ENCODE results near the gene SRGAP3. TPM values are rescaled to one million over a fixed set of nuclear protein-coding genes. Genes with fewer than 3 reads are reported as not detected.

The SRGAP3 gene
- polyA plus RNA-seq, 2 donors, result 1.3 to 3.3 TPM

DNA sequence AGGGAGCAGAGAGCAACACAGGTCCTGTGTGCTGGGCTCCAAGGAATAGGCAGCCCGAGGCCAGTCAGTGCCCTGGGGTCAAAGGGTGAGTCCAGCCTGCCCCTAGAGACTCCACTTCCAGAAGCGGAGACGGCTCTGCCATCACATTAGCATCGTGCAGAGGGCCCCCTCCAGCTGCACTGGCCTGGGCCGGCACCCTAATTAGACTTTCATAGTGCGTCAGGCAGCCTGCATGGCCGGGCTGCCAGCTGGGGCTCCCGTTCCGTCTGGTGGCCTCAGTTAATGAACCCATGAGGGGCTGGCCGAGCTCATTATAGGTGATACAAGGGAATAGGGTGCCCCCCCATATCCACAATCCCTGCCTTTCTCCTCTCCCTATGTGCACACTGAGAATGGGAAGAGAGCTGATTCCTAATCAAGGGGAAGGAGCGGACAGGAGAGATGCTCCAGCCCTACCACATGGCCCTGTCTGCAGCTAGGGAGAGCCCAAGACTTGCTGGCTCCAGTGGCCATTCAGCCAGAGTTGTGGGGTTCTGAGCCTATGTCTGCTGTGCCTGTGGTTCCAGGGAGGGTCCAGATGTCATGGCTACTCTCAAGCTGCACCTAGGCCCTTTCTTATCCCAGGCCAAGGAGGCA is 128.0 kb downstream of the SRGAP3 start:
- Histone ChIP-seq H3K4me3 (ENCODE audit: low read depth in 1 of 2, low read length in 2 of 2) (no peak overlapping the region), H3K27ac (ENCODE audit: low read depth in 2 of 2, low read length in 1 of 2) (no peak overlapping the region), H3K27me3 (ENCODE audit: control insufficient read depth in 1 of 2, insufficient read depth in 2 of 2, low read length in 2 of 2) (no peaks in the 10 kb centered on the region), H3K36me3 (ENCODE audit: control insufficient read depth in 2 of 2, insufficient read depth in 2 of 2, low read length in 1 of 2) (peaks cover 0 to 4% of the 10 kb centered on the region in 2 donors), H3K4me1 (ENCODE audit: control insufficient read depth in 2 of 2, insufficient read depth in 2 of 2, low read length in 1 of 2) (no peaks in the 10 kb centered on the region), H3K9me3 (ENCODE audit: control insufficient read depth in 2 of 2, insufficient read depth in 1 of 2, low read depth in 1 of 2, low read length in 1 of 2) (peaks cover 0 to 3% of the 10 kb centered on the region in 2 donors)
- WGBS, 2 donors, result 78 to 81% methylated on average over 11 of the region's 11 CpGs

DNA sequence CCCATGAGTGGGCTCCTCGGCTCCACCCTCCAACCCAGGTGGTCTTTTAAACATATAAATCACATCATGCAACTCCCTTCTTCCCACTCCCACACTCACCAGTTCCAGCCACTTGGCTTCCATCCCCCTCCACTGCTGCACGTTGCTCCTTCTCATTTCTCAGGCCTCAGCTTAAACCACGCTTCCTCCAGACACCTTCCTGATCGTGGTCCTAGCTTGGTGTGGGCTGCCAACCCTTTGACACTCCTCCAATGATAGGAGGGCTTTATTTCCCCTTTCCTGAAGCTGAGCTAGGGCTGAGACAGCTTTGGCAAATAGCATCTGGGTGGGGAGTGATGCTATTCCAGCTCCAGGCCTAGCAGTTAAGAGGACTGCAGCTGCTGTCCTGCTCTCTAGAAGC is 130.1 kb downstream of the SRGAP3 start:
- Histone ChIP-seq H3K4me3 (ENCODE audit: low read depth in 1 of 2, low read length in 2 of 2) (no peak overlapping the region), H3K4me1 (ENCODE audit: control insufficient read depth in 2 of 2, insufficient read depth in 2 of 2, low read length in 1 of 2) (no peaks in the 10 kb centered on the region), H3K36me3 (ENCODE audit: control insufficient read depth in 2 of 2, insufficient read depth in 2 of 2, low read length in 1 of 2) (peaks cover 0 to 4% of the 10 kb centered on the region in 2 donors), H3K9me3 (ENCODE audit: control insufficient read depth in 2 of 2, insufficient read depth in 1 of 2, low read depth in 1 of 2, low read length in 1 of 2) (peaks cover 0 to 3% of the 10 kb centered on the region in 2 donors), H3K27me3 (ENCODE audit: control insufficient read depth in 1 of 2, insufficient read depth in 2 of 2, low read length in 2 of 2) (no peaks in the 10 kb centered on the region), H3K27ac (ENCODE audit: low read depth in 2 of 2, low read length in 1 of 2) (no peak overlapping the region)
- WGBS, 2 donors, result 77 to 78% methylated on average over 4 of the region's 4 CpGs

DNA sequence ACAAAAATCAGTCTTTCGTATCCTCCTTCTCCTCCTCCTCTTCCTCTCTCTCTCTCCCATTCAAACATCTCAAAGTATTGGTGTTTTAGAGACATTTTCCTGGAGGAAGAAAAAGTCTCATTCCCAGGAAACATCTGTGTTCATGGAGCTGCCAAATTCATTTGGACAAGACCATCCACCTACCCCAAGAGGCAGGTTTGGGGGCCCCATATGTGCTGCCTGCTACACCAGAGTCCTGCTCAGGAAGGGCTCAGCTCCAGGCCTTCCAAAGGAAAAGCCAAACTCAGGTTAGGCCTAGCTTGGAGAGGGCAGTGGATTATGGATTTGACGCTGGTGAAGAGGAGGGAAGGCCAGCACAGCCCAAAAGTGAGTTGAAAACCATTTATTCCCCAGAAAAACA is 131.2 kb downstream of the SRGAP3 start:
- 91% methylated on average over 2 of the region's 2 CpGs for WGBS, 2 donors
- Histone ChIP-seq H3K4me1 (ENCODE audit: control insufficient read depth in 2 of 2, insufficient read depth in 2 of 2, low read length in 1 of 2) (no peaks in the 10 kb centered on the region), H3K27me3 (ENCODE audit: control insufficient read depth in 1 of 2, insufficient read depth in 2 of 2, low read length in 2 of 2) (no peaks in the 10 kb centered on the region), H3K4me3 (ENCODE audit: low read depth in 1 of 2, low read length in 2 of 2) (no peak overlapping the region), H3K27ac (ENCODE audit: low read depth in 2 of 2, low read length in 1 of 2) (no peak overlapping the region), H3K9me3 (ENCODE audit: control insufficient read depth in 2 of 2, insufficient read depth in 1 of 2, low read depth in 1 of 2, low read length in 1 of 2) (peaks cover 0 to 3% of the 10 kb centered on the region in 2 donors), H3K36me3 (ENCODE audit: control insufficient read depth in 2 of 2, insufficient read depth in 2 of 2, low read length in 1 of 2) (peaks cover 0 to 4% of the 10 kb centered on the region in 2 donors)

DNA sequence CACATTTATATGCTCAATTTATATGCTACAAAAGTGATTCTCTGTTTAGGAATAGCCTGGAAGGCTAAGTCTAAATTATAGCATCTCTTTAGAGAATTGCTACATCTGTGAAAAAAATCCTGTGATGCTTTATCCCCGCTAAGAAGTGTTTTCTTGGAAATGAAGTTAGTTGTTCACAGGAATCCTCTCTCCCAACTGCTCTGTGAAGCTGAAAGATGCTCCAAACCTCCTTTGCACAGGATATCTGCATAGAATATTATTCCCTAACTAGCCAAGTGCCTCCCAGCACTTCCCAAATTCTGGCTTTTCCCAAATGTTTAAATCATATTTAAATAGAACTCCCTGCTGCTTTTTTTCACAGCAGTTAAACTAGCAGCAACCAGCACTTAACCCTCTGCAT is 132.2 kb downstream of the SRGAP3 start:
- peaks cover 0 to 4% of the 10 kb centered on the region in 2 donors for H3K36me3 ChIP-seq (ENCODE audit: control insufficient read depth in 2 of 2, insufficient read depth in 2 of 2, low read length in 1 of 2)
- H3K27me3 ChIP-seq (ENCODE audit: control insufficient read depth in 1 of 2, insufficient read depth in 2 of 2, low read length in 2 of 2), result no peaks in the 10 kb centered on the region
- H3K4me3 ChIP-seq (ENCODE audit: low read depth in 1 of 2, low read length in 2 of 2), result no peak overlapping the region
- WGBS, 2 donors, result 88 to 89% methylated on average over 1 of the region's 1 CpG
- H3K9me3 ChIP-seq (ENCODE audit: control insufficient read depth in 2 of 2, insufficient read depth in 1 of 2, low read depth in 1 of 2, low read length in 1 of 2), result peaks cover 0 to 3% of the 10 kb centered on the region in 2 donors
- H3K27ac ChIP-seq (ENCODE audit: low read depth in 2 of 2, low read length in 1 of 2), result no peak overlapping the region
- no peaks in the 10 kb centered on the region for H3K4me1 ChIP-seq (ENCODE audit: control insufficient read depth in 2 of 2, insufficient read depth in 2 of 2, low read length in 1 of 2)

DNA sequence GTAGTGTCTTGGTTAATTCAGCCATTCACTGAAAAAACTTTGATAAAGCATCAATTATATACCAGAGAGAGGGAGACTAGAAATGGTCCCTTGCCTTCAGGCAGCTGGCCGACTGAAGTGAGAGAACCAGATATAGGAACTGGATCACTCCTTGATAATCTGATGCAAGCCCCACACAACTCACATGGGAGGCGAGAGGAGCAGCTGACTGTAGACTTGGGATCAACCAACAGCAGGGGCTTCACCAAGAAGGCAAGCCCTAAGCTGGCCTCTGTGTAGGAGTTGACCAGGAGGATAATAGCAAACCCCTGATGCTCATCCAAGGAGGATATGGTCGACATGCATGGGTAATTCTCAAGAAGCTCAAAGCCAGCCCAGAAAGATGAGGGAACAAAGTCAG is 133.1 kb downstream of the SRGAP3 start:
- H3K4me1 ChIP-seq (ENCODE audit: control insufficient read depth in 2 of 2, insufficient read depth in 2 of 2, low read length in 1 of 2), result no peaks in the 10 kb centered on the region
- no peak overlapping the region for H3K27ac ChIP-seq (ENCODE audit: low read depth in 2 of 2, low read length in 1 of 2)
- 85 to 89% methylated on average over 3 of the region's 3 CpGs for WGBS, 2 donors
- no peaks in the 10 kb centered on the region for H3K36me3 ChIP-seq (ENCODE audit: control insufficient read depth in 2 of 2, insufficient read depth in 2 of 2, low read length in 1 of 2)
- H3K4me3 ChIP-seq (ENCODE audit: low read depth in 1 of 2, low read length in 2 of 2), result no peak overlapping the region
- peaks cover 0 to under 1% of the 10 kb centered on the region in 2 donors for H3K9me3 ChIP-seq (ENCODE audit: control insufficient read depth in 2 of 2, insufficient read depth in 1 of 2, low read depth in 1 of 2, low read length in 1 of 2)
- no peaks in the 10 kb centered on the region for H3K27me3 ChIP-seq (ENCODE audit: control insufficient read depth in 1 of 2, insufficient read depth in 2 of 2, low read length in 2 of 2)

DNA sequence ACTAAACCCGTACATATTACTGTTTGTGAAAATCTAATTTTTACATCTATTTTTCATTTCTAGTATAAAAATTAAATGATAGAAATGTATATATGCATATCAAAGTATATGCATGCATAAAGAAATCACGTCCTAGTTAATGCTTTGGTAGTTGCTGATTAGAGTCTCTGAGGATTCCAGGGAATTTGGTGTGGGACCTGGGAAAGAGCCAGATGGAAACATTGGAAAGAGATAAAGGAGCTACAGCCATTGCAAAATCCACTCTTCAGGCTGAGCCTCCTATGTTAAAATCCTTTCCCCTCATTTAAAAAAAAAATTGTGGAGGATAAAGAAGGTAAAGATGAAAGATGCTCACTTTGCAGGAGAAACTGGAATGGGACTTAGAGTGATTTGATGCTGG is 134.1 kb downstream of the SRGAP3 start:
- no peaks in the 10 kb centered on the region for H3K4me1 ChIP-seq (ENCODE audit: control insufficient read depth in 2 of 2, insufficient read depth in 2 of 2, low read length in 1 of 2)
- 78 to 93% methylated on average over 2 of the region's 2 CpGs for WGBS, 2 donors
- no peaks in the 10 kb centered on the region for H3K27me3 ChIP-seq (ENCODE audit: control insufficient read depth in 1 of 2, insufficient read depth in 2 of 2, low read length in 2 of 2)
- H3K36me3 ChIP-seq (ENCODE audit: control insufficient read depth in 2 of 2, insufficient read depth in 2 of 2, low read length in 1 of 2), result no peaks in the 10 kb centered on the region
- no peaks in the 10 kb centered on the region for H3K9me3 ChIP-seq (ENCODE audit: control insufficient read depth in 2 of 2, insufficient read depth in 1 of 2, low read depth in 1 of 2, low read length in 1 of 2)
- no peak overlapping the region for H3K27ac ChIP-seq (ENCODE audit: low read depth in 2 of 2, low read length in 1 of 2)
- no peak overlapping the region for H3K4me3 ChIP-seq (ENCODE audit: low read depth in 1 of 2, low read length in 2 of 2)

DNA sequence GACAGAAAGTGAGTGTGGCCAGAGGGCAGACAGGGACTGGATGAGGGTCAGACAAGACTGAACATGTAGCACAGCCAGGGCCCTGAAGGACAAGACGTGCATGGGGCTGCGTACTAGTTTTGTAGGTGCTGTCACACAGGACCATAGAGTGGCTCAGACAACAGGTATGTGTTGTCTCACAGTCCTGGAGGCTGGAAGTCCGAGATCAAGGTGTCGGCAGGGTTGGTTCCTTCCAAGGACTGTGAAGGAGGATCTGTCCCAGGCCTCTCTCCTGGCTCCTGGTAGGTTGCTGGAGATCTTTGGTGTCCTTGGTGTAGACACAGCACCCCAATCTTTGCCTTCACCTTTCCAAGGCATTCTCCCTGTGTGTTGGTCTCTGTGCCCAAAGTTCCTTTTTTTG is 136.4 kb downstream of the SRGAP3 start:
- Histone ChIP-seq H3K9me3 (ENCODE audit: control insufficient read depth in 2 of 2, insufficient read depth in 1 of 2, low read depth in 1 of 2, low read length in 1 of 2) (no peaks in the 10 kb centered on the region), H3K27ac (ENCODE audit: low read depth in 2 of 2, low read length in 1 of 2) (no peak overlapping the region), H3K27me3 (ENCODE audit: control insufficient read depth in 1 of 2, insufficient read depth in 2 of 2, low read length in 2 of 2) (no peaks in the 10 kb centered on the region), H3K36me3 (ENCODE audit: control insufficient read depth in 2 of 2, insufficient read depth in 2 of 2, low read length in 1 of 2) (no peaks in the 10 kb centered on the region), H3K4me1 (ENCODE audit: control insufficient read depth in 2 of 2, insufficient read depth in 2 of 2, low read length in 1 of 2) (no peaks in the 10 kb centered on the region), H3K4me3 (ENCODE audit: low read depth in 1 of 2, low read length in 2 of 2) (no peak overlapping the region)
- WGBS, 2 donors, result 87 to 98% methylated on average over 4 of the region's 4 CpGs

DNA sequence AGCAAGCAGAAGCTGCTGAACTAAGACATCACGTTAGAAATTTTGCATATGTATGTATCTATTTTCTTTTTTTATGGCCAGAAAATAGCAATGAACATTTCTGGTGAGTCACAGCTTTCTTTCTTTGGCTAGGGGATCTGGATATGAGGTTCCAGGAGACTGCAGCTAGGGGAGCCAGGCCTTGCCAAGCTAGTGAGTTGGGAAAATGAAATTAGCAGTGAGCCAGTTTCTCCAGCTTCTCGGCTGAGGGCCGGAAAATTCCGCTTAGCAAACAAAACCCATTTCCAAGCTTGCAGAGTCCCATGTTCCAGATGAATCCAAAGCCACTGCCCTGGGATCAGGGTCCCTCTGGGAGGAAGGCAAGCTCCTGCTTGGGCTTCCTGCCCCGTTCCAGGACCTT is 137.6 kb downstream of the SRGAP3 start:
- Histone ChIP-seq H3K4me1 (ENCODE audit: control insufficient read depth in 2 of 2, insufficient read depth in 2 of 2, low read length in 1 of 2) (no peaks in the 10 kb centered on the region), H3K27ac (ENCODE audit: low read depth in 2 of 2, low read length in 1 of 2) (no peak overlapping the region), H3K4me3 (ENCODE audit: low read depth in 1 of 2, low read length in 2 of 2) (no peak overlapping the region), H3K27me3 (ENCODE audit: control insufficient read depth in 1 of 2, insufficient read depth in 2 of 2, low read length in 2 of 2) (no peaks in the 10 kb centered on the region), H3K9me3 (ENCODE audit: control insufficient read depth in 2 of 2, insufficient read depth in 1 of 2, low read depth in 1 of 2, low read length in 1 of 2) (no peaks in the 10 kb centered on the region), H3K36me3 (ENCODE audit: control insufficient read depth in 2 of 2, insufficient read depth in 2 of 2, low read length in 1 of 2) (no peaks in the 10 kb centered on the region)
- 63 to 65% methylated on average over 5 of the region's 5 CpGs for WGBS, 2 donors

DNA sequence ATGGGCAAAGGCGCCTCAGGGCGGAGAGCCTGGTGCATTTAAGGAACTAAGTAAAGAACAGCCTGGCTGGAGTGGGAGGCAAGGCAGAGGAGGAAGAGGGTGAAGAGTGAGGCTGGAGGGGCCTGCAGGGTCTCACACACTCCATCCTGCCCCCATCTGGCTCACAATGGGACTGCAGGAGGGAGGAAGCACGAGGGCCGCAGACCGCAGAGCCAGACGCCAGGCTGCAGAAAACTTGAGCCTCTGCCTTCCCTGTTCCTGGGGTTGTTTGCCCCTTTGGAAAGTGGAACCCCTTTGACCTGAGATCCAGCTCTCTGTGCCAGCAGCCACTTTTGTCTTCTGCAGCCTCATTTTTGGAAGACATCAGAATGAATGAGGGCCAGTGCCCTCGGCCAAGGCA is 138.0 kb downstream of the SRGAP3 start:
- no peak overlapping the region for H3K27ac ChIP-seq (ENCODE audit: low read depth in 2 of 2, low read length in 1 of 2)
- no peaks in the 10 kb centered on the region for H3K27me3 ChIP-seq (ENCODE audit: control insufficient read depth in 1 of 2, insufficient read depth in 2 of 2, low read length in 2 of 2)
- H3K4me1 ChIP-seq (ENCODE audit: control insufficient read depth in 2 of 2, insufficient read depth in 2 of 2, low read length in 1 of 2), result no peaks in the 10 kb centered on the region
- WGBS, 2 donors, result 88 to 95% methylated on average over 7 of the region's 7 CpGs
- no peaks in the 10 kb centered on the region for H3K36me3 ChIP-seq (ENCODE audit: control insufficient read depth in 2 of 2, insufficient read depth in 2 of 2, low read length in 1 of 2)
- no peaks in the 10 kb centered on the region for H3K9me3 ChIP-seq (ENCODE audit: control insufficient read depth in 2 of 2, insufficient read depth in 1 of 2, low read depth in 1 of 2, low read length in 1 of 2)
- no peak overlapping the region for H3K4me3 ChIP-seq (ENCODE audit: low read depth in 1 of 2, low read length in 2 of 2)

DNA sequence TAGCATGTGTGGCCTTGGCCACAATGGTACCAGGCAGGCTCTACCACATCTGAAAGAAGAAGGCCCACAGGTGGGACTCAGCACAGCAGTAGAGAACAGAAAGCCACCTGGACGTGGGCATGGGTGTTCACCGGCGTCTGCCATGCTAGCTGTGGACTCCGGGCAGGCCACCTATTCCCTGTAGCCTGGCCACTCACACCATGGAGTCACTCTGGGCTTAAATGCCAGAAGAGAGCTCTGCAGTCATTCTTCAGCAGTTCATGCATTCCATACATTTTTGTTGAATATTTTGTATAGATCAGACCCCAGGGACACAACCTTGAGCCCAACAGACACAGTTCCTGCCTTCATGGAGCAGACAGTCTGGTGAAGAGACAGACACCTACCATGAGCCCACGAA is 138.6 kb downstream of the SRGAP3 start:
- Histone ChIP-seq H3K36me3 (ENCODE audit: control insufficient read depth in 2 of 2, insufficient read depth in 2 of 2, low read length in 1 of 2) (no peaks in the 10 kb centered on the region), H3K4me3 (ENCODE audit: low read depth in 1 of 2, low read length in 2 of 2) (no peak overlapping the region), H3K4me1 (ENCODE audit: control insufficient read depth in 2 of 2, insufficient read depth in 2 of 2, low read length in 1 of 2) (no peaks in the 10 kb centered on the region), H3K9me3 (ENCODE audit: control insufficient read depth in 2 of 2, insufficient read depth in 1 of 2, low read depth in 1 of 2, low read length in 1 of 2) (no peaks in the 10 kb centered on the region), H3K27ac (ENCODE audit: low read depth in 2 of 2, low read length in 1 of 2) (no peak overlapping the region), H3K27me3 (ENCODE audit: control insufficient read depth in 1 of 2, insufficient read depth in 2 of 2, low read length in 2 of 2) (no peaks in the 10 kb centered on the region)
- WGBS, 2 donors, result 87 to 90% methylated on average over 5 of the region's 5 CpGs

Measured in esophagus (tissue), 2 donors.